IPS-20b (cell line): ENCODE results near the gene PRELP.
A peak's percentile ranks its signal among the peaks of the same experiment; 100 is the strongest.

Source experiments
- H3K27ac ChIP-seq: one replicate; pipeline ENCODE4 v1.5.1; 2013; ENCODE audit warnings: low read length
- H3K27me3 ChIP-seq: 2 replicates; pipeline ENCODE4 v1.6.1; 2013; ENCODE audit warnings: mild to moderate bottlenecking, low read length, inconsistent platforms; ENCODE audit not compliant: insufficient read depth
- H3K36me3 ChIP-seq: 2 replicates; pipeline ENCODE4 v1.6.1; 2013; ENCODE audit warnings: low read depth, mild to moderate bottlenecking, inconsistent platforms, low read length, moderate library complexity; ENCODE audit not compliant: insufficient read depth
- H3K4me1 ChIP-seq: 2 replicates; pipeline ENCODE4 v1.6.1; 2013; ENCODE audit warnings: mild to moderate bottlenecking, control low read depth, inconsistent platforms, low read length, moderate library complexity; ENCODE audit not compliant: insufficient read depth
- H3K4me3 ChIP-seq: 2 replicates; pipeline ENCODE4 v1.5.1; 2013; ENCODE audit warnings: mild to moderate bottlenecking, low read length, inconsistent platforms
- H3K9ac ChIP-seq: 2 replicates; pipeline ENCODE4 v1.6.1; 2013; ENCODE audit warnings: low read depth, mild to moderate bottlenecking, inconsistent platforms, low read length, moderate library complexity
- H3K9me3 ChIP-seq: 2 replicates; pipeline ENCODE4 v1.6.1; 2013; ENCODE audit warnings: mild to moderate bottlenecking, low read depth, low read length, inconsistent platforms; ENCODE audit not compliant: insufficient read depth

PRELP gene

GRCh38 chr1:203480084-203480483 lies 4.5 kb downstream of the PRELP start:
- Histone ChIP-seq H3K36me3 (no peaks in the 10 kb centered on the region), H3K4me1 (peaks cover 10% of the 10 kb centered on the region), H3K9me3 (no peaks in the 10 kb centered on the region), H3K27me3 (no peaks in the 10 kb centered on the region), H3K9ac (no peak overlapping the region), H3K4me3 (no peak overlapping the region), H3K27ac (no peak overlapping the region)

GRCh38 chr1:203480525-203481084 lies 5.0 kb downstream of the PRELP start:
- Histone ChIP-seq H3K9ac (no peak overlapping the region), H3K27ac (no peak overlapping the region), H3K27me3 (no peaks in the 10 kb centered on the region), H3K4me1 (peaks cover 8% of the 10 kb centered on the region; the same call in 1 of the 2 replicates), H3K4me3 (no peak overlapping the region), H3K36me3 (no peaks in the 10 kb centered on the region), H3K9me3 (no peaks in the 10 kb centered on the region)

- Histone ChIP-seq H3K36me3 (no peaks in the 10 kb centered on the region), H3K9me3 (no peaks in the 10 kb centered on the region), H3K4me1 (peaks cover 4% of the 10 kb centered on the region; the same call in 1 of the 2 replicates), H3K27me3 (no peaks in the 10 kb centered on the region), H3K4me3 (no peak overlapping the region), H3K27ac (no peak overlapping the region), H3K9ac (no peak overlapping the region)
Observed at GRCh38 chr1:203481196-203481595, 5.6 kb downstream of the PRELP start.

- no peaks in the 10 kb centered on the region for H3K9me3 ChIP-seq
- peaks cover 11% of the 10 kb centered on the region; the same call in 1 of the 2 replicates for H3K4me1 ChIP-seq
- no peaks in the 10 kb centered on the region; the same call in 1 of the 2 replicates for H3K27me3 ChIP-seq
- peak overlapping the region; percentile 42 for H3K27ac ChIP-seq
- no peaks in the 10 kb centered on the region for H3K36me3 ChIP-seq
- H3K9ac ChIP-seq = peak overlapping the region; percentile 77; the same call in 1 of the 2 replicates
- H3K4me3 ChIP-seq = peak overlapping the region; percentile 65; the same call in 1 of the 2 replicates
Observed at GRCh38 chr1:203486618-203487370, 11.2 kb downstream of the PRELP start.

GRCh38 chr1:203488539-203488938 lies 12.9 kb downstream of the PRELP start:
- Histone ChIP-seq H3K27ac (no peak overlapping the region), H3K4me1 (peaks cover 14% of the 10 kb centered on the region; the same call in 1 of the 2 replicates)

GRCh38 chr1:203490607-203491006 lies 15.0 kb downstream of the PRELP start:
- H3K4me1 ChIP-seq = peaks cover 22% of the 10 kb centered on the region; the same call in 1 of the 2 replicates
- no peak overlapping the region for H3K4me3 ChIP-seq
- no peak overlapping the region for H3K9ac ChIP-seq
- H3K36me3 ChIP-seq = no peaks in the 10 kb centered on the region
- H3K27me3 ChIP-seq = peaks cover 5% of the 10 kb centered on the region; the same call in 1 of the 2 replicates
- no peak overlapping the region for H3K27ac ChIP-seq
- H3K9me3 ChIP-seq = no peaks in the 10 kb centered on the region

More at GRCh38 chr1:203488539-203488938, 12.9 kb downstream of the PRELP start:
- Histone ChIP-seq H3K36me3 (no peaks in the 10 kb centered on the region), H3K4me3 (no peak overlapping the region), H3K9me3 (no peaks in the 10 kb centered on the region), H3K27me3 (peaks cover 5% of the 10 kb centered on the region; the same call in 1 of the 2 replicates), H3K9ac (no peak overlapping the region)

- Histone ChIP-seq H3K36me3 (no peaks in the 10 kb centered on the region), H3K9ac (peak overlapping the region; percentile 17; the same call in 1 of the 2 replicates), H3K9me3 (no peaks in the 10 kb centered on the region), H3K4me1 (peaks cover 22% of the 10 kb centered on the region; the same call in 1 of the 2 replicates), H3K27me3 (peaks cover 5% of the 10 kb centered on the region; the same call in 1 of the 2 replicates), H3K4me3 (no peak overlapping the region), H3K27ac (no peak overlapping the region)
Observed at GRCh38 chr1:203491664-203492063, 16.1 kb downstream of the PRELP start.

DNA sequence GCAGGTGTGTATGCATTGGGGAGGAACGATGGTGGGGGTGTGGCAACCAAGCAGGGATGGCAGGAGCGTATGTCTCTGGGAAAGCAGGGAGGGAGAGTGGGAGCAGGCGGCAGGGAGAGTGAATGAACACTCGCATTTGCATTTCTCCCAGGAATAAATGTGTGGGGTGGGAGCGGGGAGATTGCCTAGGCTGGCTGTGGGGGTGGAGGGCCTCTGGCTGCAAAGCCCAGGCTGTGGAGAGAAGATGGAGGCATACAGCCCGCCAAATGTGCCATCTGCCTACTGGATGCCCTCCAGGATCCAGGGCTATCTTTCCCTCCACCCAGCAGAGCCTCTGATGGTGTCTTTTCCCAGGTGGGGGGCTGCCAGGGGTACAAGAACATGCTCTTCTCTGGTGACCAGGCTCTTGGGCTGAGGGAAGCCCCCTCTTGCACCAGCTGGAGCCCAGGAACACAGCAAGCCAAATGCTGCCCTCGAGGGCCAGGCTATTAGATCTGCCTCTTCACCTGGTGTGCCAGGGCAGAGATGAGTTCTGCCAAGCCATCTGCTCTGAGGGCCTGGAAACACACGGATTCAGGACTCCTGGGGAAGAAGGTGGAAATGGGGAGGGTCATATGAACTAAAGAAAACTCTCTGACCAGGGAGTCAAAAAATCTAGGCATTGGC lies 16.6 kb downstream of the PRELP start:
- H3K36me3 ChIP-seq = no peaks in the 10 kb centered on the region
- H3K27ac ChIP-seq = no peak overlapping the region
- no peak overlapping the region for H3K4me3 ChIP-seq
- no peaks in the 10 kb centered on the region for H3K9me3 ChIP-seq
- peaks cover 5% of the 10 kb centered on the region; the same call in 1 of the 2 replicates for H3K27me3 ChIP-seq
- peak overlapping the region; percentile 17; the same call in 1 of the 2 replicates for H3K9ac ChIP-seq
- H3K4me1 ChIP-seq = peaks cover 19% of the 10 kb centered on the region; the same call in 1 of the 2 replicates

GRCh38 chr1:203492748-203493130 lies 17.1 kb downstream of the PRELP start:
- Histone ChIP-seq H3K36me3 (no peaks in the 10 kb centered on the region), H3K27me3 (peaks cover 5% of the 10 kb centered on the region; the same call in 1 of the 2 replicates), H3K9me3 (no peaks in the 10 kb centered on the region), H3K9ac (no peak overlapping the region), H3K4me3 (no peak overlapping the region), H3K27ac (no peak overlapping the region), H3K4me1 (peaks cover 19% of the 10 kb centered on the region; the same call in 1 of the 2 replicates)

DNA sequence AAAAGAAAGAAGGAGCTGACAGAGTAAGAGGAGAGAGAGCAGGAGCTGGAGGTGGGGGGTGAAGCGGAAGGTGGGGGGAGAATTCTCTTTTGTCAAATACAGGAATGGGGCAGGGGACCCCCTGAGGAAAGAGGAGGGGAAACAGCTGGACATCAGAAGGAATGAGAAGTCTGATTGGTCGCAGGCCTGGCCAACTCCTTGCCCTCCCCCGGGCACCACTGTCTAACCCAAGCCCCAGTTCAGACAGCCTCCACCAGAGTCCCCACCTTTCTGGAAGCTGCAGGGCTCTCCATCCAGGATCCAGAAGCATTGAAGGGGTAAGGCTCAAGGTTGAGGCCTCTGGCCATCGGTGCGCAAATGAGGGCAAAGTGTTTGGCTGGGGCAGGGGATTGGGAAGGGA lies 18.3 kb downstream of the PRELP start, which contains the start of gene OPTC:
Gene OPTC, plus strand, starts transcription at position 253 of the 400 bp plus-strand sequence. CDS start 1,853 bp downstream, outside the sequence.
- peaks cover 19% of the 10 kb centered on the region; the same call in 1 of the 2 replicates for H3K4me1 ChIP-seq
- H3K9me3 ChIP-seq = no peaks in the 10 kb centered on the region
- no peaks in the 10 kb centered on the region for H3K36me3 ChIP-seq
- no peak within 1 kb of the TSS for H3K4me3 ChIP-seq
- H3K9ac ChIP-seq = no peak within 1 kb of the TSS
- H3K27ac ChIP-seq = no peak within 1 kb of the TSS
- H3K27me3 ChIP-seq = peaks cover 5% of the 10 kb centered on the region; the same call in 1 of the 2 replicates

GRCh38 chr1:203495845-203496244 lies 20.2 kb downstream of the PRELP start:
- Histone ChIP-seq H3K4me3 (no peak overlapping the region), H3K27ac (no peak overlapping the region), H3K36me3 (no peaks in the 10 kb centered on the region), H3K9me3 (no peaks in the 10 kb centered on the region), H3K4me1 (peaks cover 19% of the 10 kb centered on the region; the same call in 1 of the 2 replicates), H3K27me3 (peaks cover 5% of the 10 kb centered on the region; the same call in 1 of the 2 replicates), H3K9ac (no peak overlapping the region)
